SU-DHL-6 (cell line): Measurements from ENCODE around the gene DOCK1.

Experiments used
- EZH2phosphoT487 ChIP-seq: fragments of 200-600 bp; sonication (generic), shearing (Covaris generic); conservative IDR thresholded peaks from 2 replicates; pipeline ENCODE4 v1.6.1; 2018; ENCODE audit warnings: mild to moderate bottlenecking, antibody characterized with exemption, low read length, moderate library complexity, mixed read lengths
- TF ChIP-seq, protein P1 (sequence below): fragments of 200-600 bp; sonication (generic); IDR thresholded peaks from one replicate; pipeline ENCODE4 v1.5.1; 2017; ENCODE audit warnings: antibody characterized with exemption, mild to moderate bottlenecking, low read length, moderate library complexity; ENCODE audit not compliant: insufficient read depth, poor library complexity, severe bottlenecking

DNA sequence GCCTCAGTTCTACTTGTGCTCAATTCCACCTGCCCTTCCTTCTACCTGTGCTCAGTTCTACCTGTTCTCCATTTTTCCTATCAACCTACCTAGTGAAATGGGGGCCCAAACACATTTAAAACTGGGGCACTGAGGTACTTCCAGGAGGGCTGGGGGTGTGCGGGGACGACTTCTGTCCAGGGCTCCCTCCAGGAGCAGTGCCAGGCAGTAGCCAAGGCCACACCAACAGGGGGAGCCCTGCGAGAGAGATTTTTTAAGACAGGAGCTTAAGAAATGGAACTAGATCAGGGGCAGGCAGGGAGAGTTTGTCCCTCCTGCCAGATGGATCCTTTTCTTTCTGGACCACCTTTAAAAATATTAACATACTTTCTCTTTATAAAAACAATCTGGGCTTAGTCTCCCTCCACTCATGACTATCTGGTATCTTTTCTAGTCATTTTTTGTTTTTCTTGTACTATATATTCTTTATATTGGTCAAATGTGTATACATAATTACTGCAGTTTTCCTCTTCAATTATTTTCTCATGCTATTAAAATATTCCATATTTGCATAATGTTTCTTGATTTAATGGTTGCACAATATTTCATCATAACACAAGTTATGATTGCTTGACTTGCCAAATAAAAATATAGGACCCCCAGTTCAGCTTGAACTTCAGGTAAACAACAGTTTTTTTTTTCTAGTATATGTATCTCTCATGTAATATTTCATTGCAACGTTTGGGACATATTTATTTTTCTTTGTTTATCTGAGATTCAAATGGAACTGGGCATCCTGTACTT is 338.5 kb downstream of the DOCK1 start:
- TF ChIP-seq, protein P1, sequence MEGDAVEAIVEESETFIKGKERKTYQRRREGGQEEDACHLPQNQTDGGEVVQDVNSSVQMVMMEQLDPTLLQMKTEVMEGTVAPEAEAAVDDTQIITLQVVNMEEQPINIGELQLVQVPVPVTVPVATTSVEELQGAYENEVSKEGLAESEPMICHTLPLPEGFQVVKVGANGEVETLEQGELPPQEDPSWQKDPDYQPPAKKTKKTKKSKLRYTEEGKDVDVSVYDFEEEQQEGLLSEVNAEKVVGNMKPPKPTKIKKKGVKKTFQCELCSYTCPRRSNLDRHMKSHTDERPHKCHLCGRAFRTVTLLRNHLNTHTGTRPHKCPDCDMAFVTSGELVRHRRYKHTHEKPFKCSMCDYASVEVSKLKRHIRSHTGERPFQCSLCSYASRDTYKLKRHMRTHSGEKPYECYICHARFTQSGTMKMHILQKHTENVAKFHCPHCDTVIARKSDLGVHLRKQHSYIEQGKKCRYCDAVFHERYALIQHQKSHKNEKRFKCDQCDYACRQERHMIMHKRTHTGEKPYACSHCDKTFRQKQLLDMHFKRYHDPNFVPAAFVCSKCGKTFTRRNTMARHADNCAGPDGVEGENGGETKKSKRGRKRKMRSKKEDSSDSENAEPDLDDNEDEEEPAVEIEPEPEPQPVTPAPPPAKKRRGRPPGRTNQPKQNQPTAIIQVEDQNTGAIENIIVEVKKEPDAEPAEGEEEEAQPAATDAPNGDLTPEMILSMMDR = no peak
- no peak for TF ChIP-seq EZH2phosphoT487
